HepG2 (cell line): ENCODE results near the gene GNAZ. TPM values are rescaled to one million over a fixed set of nuclear protein-coding genes. Genes with fewer than 3 reads are reported as not detected.

Source experiments
- ASH2L ChIP-seq: fragments of 300-600, 200-600 bp; sonication (generic); IDR thresholded peaks from 2 replicates; pipeline ENCODE4 v1.7.0; 2017; ENCODE audit warnings: low read depth, mild to moderate bottlenecking, moderate library complexity, mixed read lengths, low read length; ENCODE audit not compliant: insufficient read length
- BRCA1 ChIP-seq: sonication (generic); formaldehyde crosslinking; IDR thresholded peaks from 2 replicates; pipeline ENCODE4 v1.4.0; 2020; ENCODE audit warnings: missing genetic modification reagents
- CEBPB ChIP-seq: IDR thresholded peaks from 2 replicates; pipeline ENCODE4 v1.6.1; 2011; ENCODE audit warnings: low read depth, low read length, improper control_type of control experiment, borderline replicate concordance
- ESRRA ChIP-seq: sonication (generic); formaldehyde crosslinking; IDR thresholded peaks from 2 replicates; pipeline ENCODE4 v1.5.1; 2020; ENCODE audit warnings: mild to moderate bottlenecking, low read depth, missing genetic modification reagents
- FOXO4 ChIP-seq: sonication (generic); formaldehyde crosslinking; conservative IDR thresholded peaks from 2 replicates; pipeline ENCODE4 v1.8.1; 2023; ENCODE audit warnings: missing genetic modification reagents
- GABPB1 ChIP-seq: IDR thresholded peaks from 2 replicates; pipeline ENCODE4 v1.6.1; 2016; ENCODE audit warnings: mild to moderate bottlenecking, missing genetic modification reagents, moderate library complexity, missing compliant biosample characterization
- IKZF4 ChIP-seq: sonication (generic); formaldehyde crosslinking; IDR thresholded peaks from 2 replicates; pipeline ENCODE4 v1.5.1; 2020; ENCODE audit warnings: borderline replicate concordance, mild to moderate bottlenecking, low read depth, missing genetic modification reagents; ENCODE audit errors: not compliant biosample characterization
- KDM3A ChIP-seq: IDR thresholded peaks from 2 replicates; pipeline ENCODE4 v1.6.1; 2018; ENCODE audit warnings: low read depth, missing compliant biosample characterization
- KLF11 ChIP-seq: IDR thresholded peaks from 2 replicates; pipeline ENCODE4 v1.6.1; 2016; ENCODE audit warnings: missing compliant biosample characterization
- KLF12 ChIP-seq: sonication (generic); formaldehyde crosslinking; IDR thresholded peaks from 2 replicates; pipeline ENCODE4 v1.4.0; 2020; ENCODE audit warnings: missing genetic modification reagents, borderline replicate concordance
- KMT2A ChIP-seq: sonication (generic); formaldehyde crosslinking; IDR thresholded peaks from 2 replicates; pipeline ENCODE4 v1.4.0; 2020; ENCODE audit warnings: missing genetic modification reagents
- MYPOP ChIP-seq: sonication (generic); formaldehyde crosslinking; IDR thresholded peaks from 2 replicates; pipeline ENCODE4 v1.8.1; 2023; ENCODE audit warnings: mild to moderate bottlenecking, moderate library complexity, missing genetic modification reagents
- NFRKB ChIP-seq: fragments of 450-650 bp; IDR thresholded peaks from 2 replicates; pipeline ENCODE4 v1.6.1; 2017
- PREB ChIP-seq: sonication (generic); formaldehyde crosslinking; IDR thresholded peaks from 2 replicates; pipeline ENCODE4 v1.4.0; 2020; ENCODE audit warnings: missing genetic modification reagents
- RORA ChIP-seq: sonication (generic); formaldehyde crosslinking; IDR thresholded peaks from 2 replicates; pipeline ENCODE4 v1.5.0; 2020; ENCODE audit warnings: mild to moderate bottlenecking, missing genetic modification reagents, moderate library complexity
- SETDB1 ChIP-seq: sonication (generic); formaldehyde crosslinking; IDR thresholded peaks from 2 replicates; pipeline ENCODE4 v1.5.1; 2020; ENCODE audit warnings: missing genetic modification reagents, mild to moderate bottlenecking, borderline replicate concordance
- STAT5B ChIP-seq: sonication (generic); formaldehyde crosslinking; IDR thresholded peaks from 2 replicates; pipeline ENCODE4 v1.4.0; 2020; ENCODE audit warnings: missing genetic modification reagents
- THAP11 ChIP-seq: IDR thresholded peaks from 2 replicates; pipeline ENCODE4 v1.6.1; 2016; ENCODE audit warnings: missing biosample characterization, missing genetic modification reagents
- ZBTB7B ChIP-seq: sonication (generic); formaldehyde crosslinking; IDR thresholded peaks from 2 replicates; pipeline ENCODE4 v1.4.0; 2020; ENCODE audit warnings: missing genetic modification reagents
- ZGPAT ChIP-seq: IDR thresholded peaks from 2 replicates; pipeline ENCODE4 v1.6.1; 2016; ENCODE audit warnings: mild to moderate bottlenecking
- ZMAT5 ChIP-seq: sonication (generic); formaldehyde crosslinking; IDR thresholded peaks from 2 replicates; pipeline ENCODE4 v1.5.0; 2020; ENCODE audit warnings: mild to moderate bottlenecking, low read depth, missing genetic modification reagents, borderline replicate concordance
- ZNF619 ChIP-seq: sonication (generic); formaldehyde crosslinking; IDR thresholded peaks from 2 replicates; pipeline ENCODE4 v1.4.0; 2020; ENCODE audit warnings: mild to moderate bottlenecking, missing genetic modification reagents
- ZNF737 ChIP-seq: sonication (generic); formaldehyde crosslinking; IDR thresholded peaks from 2 replicates; pipeline ENCODE4 v1.5.0; 2020; ENCODE audit warnings: missing genetic modification reagents, mild to moderate bottlenecking, borderline replicate concordance
- ZNF75D ChIP-seq: sonication (generic); formaldehyde crosslinking; IDR thresholded peaks from 2 replicates; pipeline ENCODE4 v1.8.1; 2023; ENCODE audit warnings: missing genetic modification reagents, mild to moderate bottlenecking, borderline replicate concordance
- polyA plus RNA-seq, 8 experiments: library from polyadenylated mRNA; depleted of rRNA in 3 of 8; stranded (reverse) in 7 of 8; unstranded in 1 of 8; fragments of >200 nt; fragmentation: Illumina TruSeq in 4 of 8; extraction: Trizol in 4 of 8; gene quantifications; 2 replicates each; pipeline versions ENCODE4 v1.2.1 to v1.2.3, GENCODE V29; 2011 to 2016; ENCODE audit warnings: low read depth in 4 of 8, missing spikeins in 1 of 8, mixed read lengths in 1 of 8; ENCODE audit not compliant: insufficient read depth in 1 of 8
- total RNA-seq, 5 experiments: library from RNA; depleted of rRNA; stranded (reverse); fragments of >200 nt; fragmentation: Illumina TruSeq; extraction: Trizol; gene quantifications; 2 replicates each; pipeline ENCODE4 v1.2.3, GENCODE V29; 2016; ENCODE audit warnings: low read depth in 1 of 5

GNAZ gene
- total and polyA plus RNA-seq, 2 of the 13 experiments (the other 11 are each of a cell fraction or from before 2014, with no cell fraction given) = 11.4 to 22.3 TPM

GRCh38 chr22:23075525-23076216 lies 5.4 kb downstream of the GNAZ start (continued):
- TF ChIP-seq PREB (no peak), MYPOP (CRISPR knock-in tag) (no peak; the same call in 1 of the 2 replicates), STAT5B (CRISPR knock-in tag) (no peak), ZBTB7B (CRISPR knock-in tag) (peak; percentile 98), SETDB1 (CRISPR knock-in tag) (no peak), ZGPAT (CRISPR knock-in tag) (peak; percentile 90), ASH2L (peak; percentile 79), CEBPB (no peak), NFRKB (no peak), GABPB1 (peak; percentile 55), RORA (CRISPR knock-in tag) (no peak), IKZF4 (peak; percentile 7), FOXO4 (CRISPR knock-in tag) (no peak), KDM3A (peak; percentile 85), ZMAT5 (no peak), KLF12 (CRISPR knock-in tag) (no peak), KLF11 (no peak), THAP11 (CRISPR knock-in tag) (peak; percentile 63), KMT2A (peak; percentile 47), ESRRA (CRISPR knock-in tag) (peak; percentile 96), ZNF75D (CRISPR knock-in tag) (no peak), ZNF619 (no peak), BRCA1 (CRISPR knock-in tag) (no peak), ZNF737 (CRISPR knock-in tag) (no peak)
